Activated CD4-positive, alpha-beta memory T cell treated with anti-CD3 and anti-CD28 coated beads for 36 hours (primary cell): ENCODE results near the gene VSTM2L. TPM values are rescaled to one million over a fixed set of nuclear protein-coding genes. Genes with fewer than 3 reads are reported as not detected.

ENCODE experiments used
- CTCF ChIA-PET: fragments of 350-600 bp; sonication (Branson Sonifier 250); formaldehyde crosslinking; loops from one replicate; lab custom pipeline; 2021; ENCODE audit warnings: antibody characterized with exemption, inconsistent platforms; lab: Charles Lee
- POLR2A ChIA-PET: fragments of 350-600 bp; sonication (Branson Sonifier 250); formaldehyde crosslinking; loops from one replicate; lab custom pipeline; 2021; ENCODE audit warnings: antibody characterized with exemption; lab: Charles Lee
- DNase-seq: peaks from one replicate; pipeline ENCODE4 v3.0.0-alpha.2; 2020
- H3K27ac Mint-ChIP-seq: one replicate; pipeline ENCODE4 v1.8.0; 2021; ENCODE audit warnings: mixed read lengths
- H3K27me3 Mint-ChIP-seq: one replicate; pipeline ENCODE4 v1.8.0; 2021; ENCODE audit warnings: mixed read lengths
- H3K36me3 Mint-ChIP-seq: one replicate; pipeline ENCODE4 v1.8.0; 2021; ENCODE audit warnings: mixed read lengths
- H3K4me1 Mint-ChIP-seq: one replicate; pipeline ENCODE4 v1.8.0; 2021; ENCODE audit warnings: low read depth, mixed read lengths
- H3K4me3 Mint-ChIP-seq: one replicate; pipeline ENCODE4 v1.8.0; 2021; ENCODE audit warnings: mild to moderate bottlenecking, mixed read lengths
- H3K9me3 Mint-ChIP-seq: one replicate; pipeline ENCODE4 v1.8.0; 2021; ENCODE audit warnings: mixed read lengths
- intact Hi-C: fragments of 100-400 bp; cut with micrococcal nuclease; formaldehyde crosslinking; loops from one replicate; pipeline ENCODE4 v1.15.1; 2023
- total RNA-seq, 2 experiments: library from RNA; stranded (reverse); gene quantifications; one replicate each; pipeline ENCODE4 v1.2.3, GENCODE V29; 2021

The VSTM2L gene
- total RNA-seq, 2 experiments from 2014 or later: not detected

GRCh38 chr20:37986873-37987601, 84.1 kb downstream of the VSTM2L start:
- H3K4me3 Mint-ChIP-seq: no peak overlapping the region
- no peak for DNase-seq
- ChIA-PET CTCF (interaction anchor here (0.6 to 0.8 kb wide), 2 partner anchors 335 to 418 kb away, joined by 3 read pairs; no protein-coding TSS in a partner anchor), POLR2A (no interaction called here)
- H3K9me3 Mint-ChIP-seq: no peaks in the 10 kb centered on the region
- peaks cover 22% of the 10 kb centered on the region for H3K4me1 Mint-ChIP-seq
- H3K27ac Mint-ChIP-seq: no peak overlapping the region
- intact Hi-C loops: no loop called here
- H3K27me3 Mint-ChIP-seq: no peaks in the 10 kb centered on the region
- peaks cover 55% of the 10 kb centered on the region for H3K36me3 Mint-ChIP-seq

DNA sequence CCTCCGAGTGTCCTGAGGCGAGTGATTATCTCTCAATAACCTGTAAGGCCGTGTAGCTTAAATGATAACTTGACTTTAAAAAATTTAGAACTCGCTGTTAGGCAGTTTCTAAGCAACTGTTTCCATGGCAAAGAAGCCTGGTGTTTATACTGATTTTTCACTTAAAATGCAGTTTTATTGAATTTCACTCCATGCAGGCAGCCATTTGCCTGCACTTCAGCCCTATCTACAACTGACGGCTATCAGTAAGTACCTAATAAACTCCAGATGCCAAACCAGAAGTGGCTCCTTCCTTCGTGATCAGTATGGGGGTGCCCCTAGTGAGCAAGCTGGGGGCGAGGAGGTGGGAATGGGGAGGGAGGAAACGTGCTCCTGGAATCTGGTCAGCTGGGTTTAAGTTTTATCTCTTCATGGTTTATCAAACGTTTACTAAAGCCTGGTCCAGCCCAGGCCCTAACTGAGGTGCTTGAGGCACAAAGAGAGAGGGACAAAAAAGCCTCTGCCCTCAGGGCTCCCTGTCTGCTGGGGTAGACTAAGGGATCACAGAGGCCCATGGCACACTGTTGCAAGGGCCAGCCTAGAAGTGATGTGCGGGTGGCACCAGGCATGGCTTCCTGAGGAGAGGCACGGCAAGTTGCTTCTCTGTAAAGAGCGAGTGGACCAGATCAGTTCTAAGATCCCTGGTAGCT, 84.8 kb downstream of the VSTM2L start:
- no peak overlapping the region for H3K27ac Mint-ChIP-seq
- H3K9me3 Mint-ChIP-seq: no peaks in the 10 kb centered on the region
- intact Hi-C loops: no loop called here

DNA sequence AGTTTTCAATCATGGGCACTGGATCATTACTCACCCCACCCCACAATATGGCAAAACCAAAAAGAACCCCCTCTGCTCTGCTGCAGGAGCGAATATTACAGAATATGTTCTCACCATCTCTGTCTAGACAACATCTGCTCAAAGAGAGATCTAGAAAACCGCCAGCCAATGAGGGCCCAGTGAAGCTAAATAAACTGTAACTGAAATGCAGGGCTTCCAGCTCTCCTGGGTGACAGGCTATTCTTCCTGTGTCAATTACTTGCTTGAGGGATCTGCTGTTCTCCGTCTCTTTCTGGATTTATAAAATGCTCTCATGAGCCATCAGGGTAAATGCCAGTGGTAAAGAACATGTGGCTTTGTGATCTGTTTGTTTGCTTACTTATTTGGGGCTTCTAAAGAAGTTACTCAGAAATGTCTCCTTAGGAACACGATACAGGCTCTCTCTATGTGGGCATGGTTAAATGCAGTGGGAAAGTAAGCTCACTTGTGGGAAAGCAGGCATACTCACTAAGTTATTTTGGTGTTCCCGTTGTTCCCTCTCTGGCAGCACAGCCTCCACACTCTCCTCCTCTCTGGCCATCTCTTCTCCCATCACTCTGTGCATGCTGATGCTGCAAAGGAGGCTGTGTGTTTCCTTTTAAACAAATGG, 85.5 kb downstream of the VSTM2L start:
- H3K4me3 Mint-ChIP-seq: no peak overlapping the region
- ChIA-PET CTCF (no interaction called here), POLR2A (no interaction called here)
- no peak overlapping the region for H3K27ac Mint-ChIP-seq
- H3K27me3 Mint-ChIP-seq: no peaks in the 10 kb centered on the region
- H3K4me1 Mint-ChIP-seq: peaks cover 22% of the 10 kb centered on the region
- intact Hi-C loops: no loop called here
- no peaks in the 10 kb centered on the region for H3K9me3 Mint-ChIP-seq
- no peak for DNase-seq
- peaks cover 46% of the 10 kb centered on the region for H3K36me3 Mint-ChIP-seq

More for the DNA sequence above, 84.8 kb downstream of the VSTM2L start:
- Mint-ChIP-seq H3K36me3 (peaks cover 50% of the 10 kb centered on the region), H3K4me3 (no peak overlapping the region), H3K4me1 (peaks cover 22% of the 10 kb centered on the region), H3K27me3 (no peaks in the 10 kb centered on the region)
- POLR2A ChIA-PET: no interaction called here
- DNase-seq: no peak
- CTCF ChIA-PET: interaction anchor here (0.6 to 0.8 kb wide), 2 partner anchors 335 to 419 kb away, joined by 3 read pairs; no protein-coding TSS in a partner anchor

- H3K27ac Mint-ChIP-seq: no peak overlapping the region
- H3K27me3 Mint-ChIP-seq: no peaks in the 10 kb centered on the region
- DNase-seq: no peak
- intact Hi-C loops: loop anchor here (1.0 to 5.0 kb wide), 3 partner anchors 12 to 337 kb away; no protein-coding TSS in a partner anchor
- CTCF ChIA-PET: interaction anchor here (1.2 kb wide), 1 partner anchor 16 kb away, joined by 3 read pairs; no protein-coding TSS in a partner anchor
- peaks cover 48% of the 10 kb centered on the region for H3K36me3 Mint-ChIP-seq
- no peaks in the 10 kb centered on the region for H3K9me3 Mint-ChIP-seq
- POLR2A ChIA-PET: no interaction called here
- no peak overlapping the region for H3K4me3 Mint-ChIP-seq
- H3K4me1 Mint-ChIP-seq: peaks cover 22% of the 10 kb centered on the region
These were observed 86.8 kb downstream of the VSTM2L start for GRCh38 chr20:37989601-37990295.

- peaks cover 22% of the 10 kb centered on the region for H3K4me1 Mint-ChIP-seq
- peaks cover 51% of the 10 kb centered on the region for H3K36me3 Mint-ChIP-seq
- no peaks in the 10 kb centered on the region for H3K9me3 Mint-ChIP-seq
- H3K4me3 Mint-ChIP-seq: no peak overlapping the region
- intact Hi-C loops: loop anchor here (1.0 to 5.0 kb wide), 3 partner anchors 11 to 338 kb away; no protein-coding TSS in a partner anchor
- ChIA-PET POLR2A (interaction anchor here (0.8 to 1.1 kb wide), 2 partner anchors 15 to 43 kb away, joined by 3 read pairs; partner anchors contain the start of genes RPRD1B and TTI1), CTCF (interaction anchor here (1.4 to 3.3 kb wide), 3 partner anchors 16 to 426 kb away, joined by 3 to 22 read pairs (median 5); no protein-coding TSS in a partner anchor)
- DNase-seq: peak; percentile 87
- H3K27me3 Mint-ChIP-seq: no peaks in the 10 kb centered on the region
- H3K27ac Mint-ChIP-seq: peak overlapping the region; percentile 49
These were observed 87.7 kb downstream of the VSTM2L start for GRCh38 chr20:37990571-37991151.

DNA sequence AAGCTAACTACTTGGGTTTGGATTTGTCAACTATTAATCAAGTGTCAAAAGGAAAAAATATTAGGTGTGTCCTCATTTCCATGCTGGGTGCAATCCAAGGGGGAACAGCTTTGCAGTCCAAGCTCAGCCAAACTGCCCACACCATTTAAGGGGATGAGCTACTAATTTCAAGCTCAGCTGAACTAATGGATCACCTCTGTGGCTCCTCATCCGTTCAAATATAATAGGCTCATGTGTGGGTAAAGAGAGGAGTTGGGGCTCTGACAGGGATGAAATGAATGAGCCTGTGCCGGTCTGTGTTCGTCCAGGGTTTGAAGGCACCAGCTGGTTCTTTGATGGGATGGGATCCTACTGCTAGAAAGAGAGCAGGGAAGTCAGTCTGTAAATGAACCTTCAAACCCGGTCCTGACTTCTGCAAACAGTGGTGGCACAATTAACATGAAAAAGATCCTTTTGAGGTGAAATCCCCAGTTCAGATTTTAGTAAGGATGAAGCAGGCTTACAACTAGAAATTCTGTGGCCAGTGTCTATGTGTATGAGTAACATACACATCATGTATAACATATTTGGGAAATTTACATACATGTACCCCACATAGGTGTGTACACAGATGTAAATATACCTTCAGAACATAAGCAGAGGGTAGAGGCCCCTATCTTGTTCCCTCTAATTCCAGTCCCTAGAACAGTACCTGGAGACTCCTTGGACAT, 88.4 kb downstream of the VSTM2L start:
- no peak for DNase-seq
- peak overlapping the region; percentile 49 for H3K27ac Mint-ChIP-seq
- peaks cover 54% of the 10 kb centered on the region for H3K36me3 Mint-ChIP-seq
- no peaks in the 10 kb centered on the region for H3K27me3 Mint-ChIP-seq
- CTCF ChIA-PET: interaction anchor here (1.4 to 3.3 kb wide), 5 partner anchors 10 to 427 kb away, joined by 3 to 22 read pairs (median 5); no protein-coding TSS in a partner anchor
- no peaks in the 10 kb centered on the region for H3K9me3 Mint-ChIP-seq
- H3K4me3 Mint-ChIP-seq: no peak overlapping the region
- H3K4me1 Mint-ChIP-seq: peaks cover 22% of the 10 kb centered on the region
- intact Hi-C loops: loop anchor here (2.0 to 5.0 kb wide), 2 partner anchors 69 to 339 kb away; no protein-coding TSS in a partner anchor
- POLR2A ChIA-PET: interaction anchor here (0.8 to 1.1 kb wide), 2 partner anchors 15 to 42 kb away, joined by 3 read pairs; partner anchors contain the start of genes RPRD1B and TTI1

GRCh38 chr20:37991908-37992307, 89.0 kb downstream of the VSTM2L start:
- DNase-seq: no peak
- Mint-ChIP-seq H3K27ac (peak overlapping the region; percentile 49), H3K4me1 (peaks cover 22% of the 10 kb centered on the region), H3K36me3 (peaks cover 53% of the 10 kb centered on the region), H3K9me3 (no peaks in the 10 kb centered on the region), H3K27me3 (no peaks in the 10 kb centered on the region), H3K4me3 (no peak overlapping the region)
- ChIA-PET POLR2A (no interaction called here), CTCF (interaction anchor here (0.7 to 3.3 kb wide), 8 partner anchors 10 to 428 kb away, joined by 3 to 22 read pairs (median 4); partner anchors contain the start of gene TTI1)
- intact Hi-C loops: loop anchor here (2.0 to 5.0 kb wide), 3 partner anchors 69 to 340 kb away; partner anchors contain the start of gene VSTM2L

DNA sequence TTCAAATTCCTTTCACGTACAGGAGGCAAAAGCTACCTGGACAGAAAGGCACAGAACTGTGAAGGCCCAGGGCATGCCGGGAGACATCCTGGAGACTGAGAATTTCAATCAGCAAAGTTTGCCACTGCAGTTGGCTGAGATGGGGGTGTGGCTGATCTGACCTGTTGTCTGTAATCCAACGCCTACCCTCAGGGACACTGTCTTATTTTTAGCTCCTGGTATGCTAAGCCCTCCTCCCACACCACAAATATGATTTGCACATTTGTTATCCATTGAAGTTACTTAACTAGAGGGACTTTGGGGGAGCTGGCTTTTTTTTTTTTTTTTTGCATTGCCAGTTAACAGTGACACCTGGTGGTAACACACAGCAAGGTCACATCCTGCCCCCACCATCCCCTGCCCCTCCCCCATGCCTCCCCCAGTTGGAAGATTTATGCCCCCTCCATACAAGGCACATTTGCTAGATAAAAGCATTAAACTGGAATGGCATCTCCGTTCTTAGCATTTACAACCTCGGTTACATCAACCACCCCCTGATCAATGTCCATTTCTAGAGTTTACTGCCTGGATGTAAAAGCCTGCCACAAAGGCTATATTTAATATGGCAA, 90.0 kb downstream of the VSTM2L start:
- Mint-ChIP-seq H3K4me1 (peaks cover 22% of the 10 kb centered on the region), H3K36me3 (peaks cover 56% of the 10 kb centered on the region), H3K27me3 (no peaks in the 10 kb centered on the region), H3K4me3 (no peak overlapping the region), H3K27ac (no peak overlapping the region), H3K9me3 (no peaks in the 10 kb centered on the region)
- intact Hi-C loops: loop anchor here (2.0 to 5.0 kb wide), 2 partner anchors 90 to 341 kb away; partner anchors contain the start of gene VSTM2L
- CTCF ChIA-PET: interaction anchor here (0.5 to 3.3 kb wide), 9 partner anchors 9 to 429 kb away, joined by 3 to 22 read pairs (median 4); partner anchors contain the start of gene TTI1
- peak; percentile 27 for DNase-seq
- POLR2A ChIA-PET: interaction anchor here (1.0 kb wide), 1 partner anchor 13 kb away, joined by 3 read pairs; no protein-coding TSS in a partner anchor

DNA sequence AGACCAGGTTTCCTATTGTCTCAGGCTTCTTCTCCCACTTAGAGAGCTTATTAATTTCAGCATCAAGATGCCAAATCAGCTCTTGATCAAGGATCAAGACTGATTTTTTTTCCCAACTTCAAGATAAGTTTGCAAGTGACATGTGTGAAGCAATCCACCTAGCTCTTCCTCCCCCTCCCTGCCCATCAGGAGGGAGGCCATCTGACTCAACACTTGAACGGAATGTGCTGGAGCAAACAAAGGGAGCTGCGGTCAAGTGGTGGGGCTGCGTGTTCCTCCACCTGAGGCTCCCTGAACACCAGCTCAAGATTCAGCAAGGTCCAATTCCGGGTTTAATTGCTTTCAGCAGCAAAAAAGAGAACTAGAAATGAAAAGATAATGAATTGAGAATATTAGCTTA, 91.6 kb downstream of the VSTM2L start:
- no peaks in the 10 kb centered on the region for H3K27me3 Mint-ChIP-seq
- H3K4me1 Mint-ChIP-seq: peaks cover 25% of the 10 kb centered on the region
- H3K27ac Mint-ChIP-seq: no peak overlapping the region
- H3K9me3 Mint-ChIP-seq: no peaks in the 10 kb centered on the region
- no peak overlapping the region for H3K4me3 Mint-ChIP-seq
- ChIA-PET CTCF (interaction anchor here (1.1 kb wide), 2 partner anchors 424 to 456 kb away, joined by 3 read pairs; no protein-coding TSS in a partner anchor), POLR2A (no interaction called here)
- DNase-seq: no peak
- H3K36me3 Mint-ChIP-seq: peaks cover 61% of the 10 kb centered on the region
- intact Hi-C loops: loop anchor here (5.0 kb wide), 1 partner anchor 342 kb away; no protein-coding TSS in a partner anchor
